HG02798 (cell line): Measurements from ENCODE around the gene CUTC.
"Not testable (repeated sequence)": the region's sequence is repeated elsewhere in the genome, so short reads cannot be mapped to it uniquely, and the experiment has no call there.

Experiments used
- ATAC-seq: cut with Tn5 transposase; IDR thresholded peaks from one replicate; pipeline ENCODE4 v1.9.1; 2021; ENCODE audit warnings: mild to moderate bottlenecking; ENCODE audit not compliant: unreplicated experiment, poor library complexity

Gene CUTC

DNA sequence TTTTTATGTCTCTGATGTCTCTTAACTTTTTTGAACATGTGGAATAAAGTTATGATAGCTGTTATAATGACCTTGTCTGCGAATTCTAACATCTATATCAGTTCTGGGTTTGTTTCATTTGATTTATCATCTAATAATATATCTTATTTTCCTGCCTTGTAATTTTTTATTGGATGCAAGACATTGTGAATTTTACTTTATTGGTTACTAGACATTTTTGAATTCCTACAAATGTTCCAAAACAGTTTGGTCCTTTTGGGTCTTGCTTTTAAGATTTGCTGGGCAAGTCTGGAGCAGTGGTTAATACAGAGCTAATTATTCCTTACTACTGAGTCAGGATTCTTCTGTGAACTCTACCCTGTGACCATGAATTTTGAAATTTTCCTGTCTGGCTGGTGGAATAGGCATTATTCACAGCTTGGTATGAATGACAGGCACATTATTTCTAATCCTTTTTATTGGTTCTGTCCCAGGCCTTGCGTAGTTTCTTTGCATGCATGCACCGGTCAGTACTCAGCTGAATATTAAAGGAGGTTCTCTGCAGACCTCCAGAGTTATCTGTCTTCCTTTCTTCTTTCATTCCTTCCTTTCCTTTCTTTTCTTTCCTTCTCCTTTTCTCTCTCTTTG, 9.0 kb downstream of the CUTC start:
- ATAC-seq, result no peak

DNA sequence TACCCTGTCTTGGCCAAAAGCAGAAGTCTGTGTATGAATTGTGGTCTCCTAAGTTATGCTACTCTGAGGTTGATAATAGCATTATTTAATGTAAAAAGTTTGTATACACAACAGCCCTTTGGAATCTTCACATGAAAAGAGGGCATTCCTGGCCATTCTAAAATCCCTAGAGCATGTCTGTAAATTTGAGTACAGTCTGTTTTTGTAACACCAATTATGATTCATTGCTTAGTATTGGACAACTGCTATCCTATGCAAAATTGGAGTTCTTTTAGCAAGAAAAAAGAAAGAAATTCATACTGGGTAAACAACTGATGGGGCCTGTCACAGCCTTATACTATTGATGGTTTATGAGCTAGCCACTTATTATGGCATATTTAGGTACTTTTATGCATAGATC, 10.2 kb downstream of the CUTC start:
- ATAC-seq, result no peak

GRCh38 chr10:99742701-99743100, 10.7 kb downstream of the CUTC start:
- ATAC-seq, result no peak

- ATAC-seq, result no peak
Observed at GRCh38 chr10:99743841-99744240, 11.8 kb downstream of the CUTC start.

GRCh38 chr10:99746166-99746565, 14.1 kb downstream of the CUTC start:
- not testable (repeated sequence) for ATAC-seq

- no peak for ATAC-seq
Observed at GRCh38 chr10:99748823-99749451, 16.9 kb downstream of the CUTC start.

GRCh38 chr10:99750641-99751040, 18.6 kb downstream of the CUTC start:
- ATAC-seq, result no peak

DNA sequence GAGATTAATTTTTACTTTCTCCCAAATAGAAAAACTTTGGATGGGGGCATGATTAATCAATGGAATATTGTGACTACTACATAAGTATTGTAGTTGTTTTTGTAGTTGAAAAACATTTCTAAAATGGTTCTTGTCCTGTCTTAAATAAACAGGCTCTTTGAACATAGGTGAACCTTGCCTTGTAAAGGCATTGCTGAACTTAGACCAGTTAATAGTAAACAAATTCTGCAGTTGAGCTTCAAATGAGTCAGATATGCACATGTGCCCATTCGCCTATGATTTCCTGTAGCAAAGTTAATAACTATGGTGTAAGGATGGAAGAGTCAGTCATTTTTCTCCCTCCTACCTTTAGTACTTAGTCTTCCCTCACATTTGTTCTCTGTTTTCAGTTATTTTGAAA, 22.6 kb downstream of the CUTC start:
- no peak for ATAC-seq

DNA sequence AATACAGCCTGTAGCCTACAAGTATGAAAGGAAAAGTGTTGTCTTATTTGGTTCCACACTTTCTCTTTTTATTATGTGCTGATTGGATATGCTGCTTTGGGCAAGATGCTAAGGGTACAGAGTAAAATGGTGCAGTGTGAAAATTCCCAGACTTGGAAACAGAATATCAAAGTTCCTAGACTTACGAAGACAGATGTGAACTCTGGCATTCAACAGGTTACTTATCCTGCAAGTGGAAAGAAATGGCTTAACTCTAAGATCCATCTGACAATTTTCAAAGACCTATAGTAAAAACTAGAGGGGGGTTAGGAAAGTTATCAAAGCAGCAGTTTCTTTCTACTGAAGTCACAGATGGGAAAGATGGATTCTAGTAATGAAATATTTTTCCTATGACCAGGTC, 24.1 kb downstream of the CUTC start:
- no peak for ATAC-seq

GRCh38 chr10:99758211-99758891, 26.3 kb downstream of the CUTC start:
- ATAC-seq, result no peak

DNA sequence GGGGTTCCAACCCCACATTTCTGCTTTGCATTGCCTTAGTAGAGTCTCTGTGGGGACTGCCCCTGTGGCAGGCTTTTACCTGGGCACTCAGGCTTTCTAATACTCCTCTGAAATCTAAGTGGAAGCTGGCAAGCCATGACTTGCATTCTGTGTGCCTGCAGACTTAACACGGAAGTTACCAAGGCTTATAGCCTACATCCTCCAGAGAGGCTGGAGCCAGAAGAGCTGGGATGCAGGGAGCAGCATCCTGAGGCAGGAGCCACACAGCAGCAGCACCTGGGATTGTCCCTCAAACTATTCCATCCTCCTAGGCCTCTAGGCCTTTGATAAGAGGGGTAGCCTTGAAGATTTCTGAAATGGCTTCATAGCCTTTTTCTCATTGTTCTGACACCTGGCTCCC, 28.3 kb downstream of the CUTC start:
- ATAC-seq, result no peak

DNA sequence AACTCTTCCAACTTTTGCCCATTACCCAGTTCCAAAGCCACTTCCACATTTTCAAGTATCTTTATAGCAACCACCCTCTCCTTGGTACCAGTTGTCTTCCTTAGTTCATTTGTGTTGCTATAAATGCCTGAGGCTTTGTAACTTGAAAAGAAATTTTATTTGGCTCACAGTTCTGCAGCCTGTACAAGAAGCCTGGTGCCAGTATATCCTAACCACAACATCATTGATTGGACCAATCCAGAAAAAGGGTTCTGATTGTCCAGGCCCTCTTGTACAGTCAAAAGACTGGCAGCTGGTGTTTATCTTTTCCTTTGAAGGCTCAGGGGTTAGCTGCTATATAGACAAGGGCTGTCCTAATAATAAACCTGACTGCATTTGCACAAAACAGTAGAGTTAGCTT, 29.3 kb downstream of the CUTC start:
- ATAC-seq, result no peak

- no peak for ATAC-seq
Observed at GRCh38 chr10:99765672-99766301, 33.8 kb downstream of the CUTC start.

DNA sequence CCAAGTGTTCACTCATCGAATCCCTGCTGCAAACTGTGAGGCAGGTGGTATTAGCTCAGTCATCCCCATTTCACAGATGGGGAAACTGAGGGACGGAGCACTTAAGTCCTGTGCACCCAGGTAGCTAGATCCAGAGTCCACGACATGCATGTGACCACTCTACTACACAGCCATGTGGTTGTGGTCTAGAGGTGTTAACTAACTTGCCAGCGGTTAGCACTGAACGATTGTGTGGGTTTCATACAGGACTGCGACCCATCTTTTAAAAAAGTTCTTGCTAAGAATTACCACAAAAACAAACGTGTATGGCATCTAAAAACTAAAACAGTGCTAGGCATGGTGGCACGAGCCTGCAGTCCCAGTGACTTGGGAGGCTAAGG, 34.3 kb downstream of the CUTC start:
- ATAC-seq, result peak; percentile 94

DNA sequence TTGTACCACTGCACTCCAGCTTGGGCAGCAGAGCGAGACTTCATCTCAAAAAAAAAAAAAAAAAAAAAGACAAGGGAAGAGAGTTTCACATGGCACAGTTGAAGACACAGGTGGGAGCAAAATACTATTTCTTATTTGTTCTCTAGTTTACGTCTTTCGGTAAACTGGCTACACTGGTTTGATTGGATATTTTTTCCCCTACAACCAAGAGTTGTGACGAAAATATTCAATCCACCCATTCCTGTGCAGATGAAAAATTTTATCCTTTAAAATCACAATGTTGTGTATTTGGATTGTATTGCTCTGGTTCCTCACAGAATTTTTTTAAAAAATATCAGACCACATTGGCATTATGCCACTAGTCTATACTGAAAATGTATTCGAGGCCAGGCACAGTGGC, 35.9 kb downstream of the CUTC start:
- no peak for ATAC-seq

DNA sequence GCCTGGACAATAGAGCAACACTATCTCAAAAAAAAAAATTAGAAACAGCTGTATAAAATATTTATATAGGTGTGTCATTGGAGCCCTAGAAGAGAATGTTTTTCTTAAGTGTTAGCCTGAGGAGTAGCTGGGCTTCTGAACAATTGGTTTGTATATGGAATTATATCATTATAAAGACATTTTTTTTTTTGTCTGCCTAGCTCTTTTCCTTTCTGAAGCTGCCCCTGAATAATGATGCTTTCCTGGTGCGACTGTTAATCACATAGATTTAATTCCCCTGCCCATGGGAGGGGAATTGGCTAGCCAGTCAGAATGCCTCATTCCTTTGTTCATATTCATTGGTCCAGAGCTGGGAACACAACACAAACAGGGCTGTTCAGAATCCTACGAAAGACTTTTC, 36.5 kb downstream of the CUTC start:
- no peak for ATAC-seq

DNA sequence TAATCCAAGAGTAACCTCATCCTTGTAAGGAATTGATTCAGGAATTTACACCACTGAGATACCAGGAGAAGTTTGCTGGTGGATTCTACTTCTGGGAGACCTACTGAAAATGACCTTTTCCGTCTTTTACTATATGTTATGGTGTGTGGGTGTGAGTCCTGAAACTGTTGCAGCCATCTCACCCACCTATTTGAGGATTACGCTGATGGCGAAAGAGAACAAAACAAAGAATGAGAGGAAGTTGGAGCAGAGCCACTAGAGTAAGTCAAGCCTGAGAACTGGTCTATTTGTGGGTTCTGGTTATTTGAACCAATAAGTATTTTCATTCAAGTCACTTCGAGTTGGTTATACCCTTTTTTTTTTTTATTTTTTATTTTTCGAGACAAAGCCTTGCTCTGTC, 37.7 kb downstream of the CUTC start:
- no peak for ATAC-seq

GRCh38 chr10:99770408-99771045, 38.5 kb downstream of the CUTC start:
- no peak for ATAC-seq

GRCh38 chr10:99775850-99776249, 43.8 kb downstream of the CUTC start:
- no peak for ATAC-seq

- ATAC-seq, result peak; percentile 57
Observed at GRCh38 chr10:99777918-99778714, 46.1 kb downstream of the CUTC start.
